Upper lobe of right lung (tissue), 1 donor: ENCODE measurements around the gene CSNK1A1L. TPM values are rescaled to one million over a fixed set of nuclear protein-coding genes. Genes with fewer than 3 reads are reported as not detected.

ENCODE experiments used
- ATAC-seq: fragments of 200-7000 bp; cut with Tn5 transposase; one replicate; pipeline ENCODE4 v1.9.1; 2020; ENCODE audit warnings: mild to moderate bottlenecking, moderate library complexity
- DNase-seq: peaks from one replicate; pipeline ENCODE4 v3.0.0-alpha.2; 2020
- H3K27ac ChIP-seq: fragments of 200-600 bp; one replicate; pipeline ENCODE4 v1.8.0; 2022
- H3K27me3 ChIP-seq: fragments of 200-600 bp; one replicate; pipeline ENCODE4 v1.8.0; 2022; ENCODE audit warnings: mild to moderate bottlenecking
- H3K36me3 ChIP-seq: fragments of 200-600 bp; one replicate; pipeline ENCODE4 v1.8.0; 2022
- H3K4me1 ChIP-seq: fragments of 200-600 bp; one replicate; pipeline ENCODE4 v1.8.0; 2022
- H3K4me3 ChIP-seq: fragments of 200-600 bp; one replicate; pipeline ENCODE4 v1.8.0; 2022; ENCODE audit warnings: mild to moderate bottlenecking
- H3K9me3 ChIP-seq: fragments of 200-600 bp; one replicate; pipeline ENCODE4 v1.8.0; 2022
- intact Hi-C: fragments of 100-400 bp; cut with DNase I; formaldehyde crosslinking; loops from one replicate; pipeline ENCODE4 v1.11.0; 2022
- total RNA-seq: library from RNA; stranded (reverse); fragmentation: NEBNext Ultra II Directional; extraction: Animal tissue kit (Norgen Biotek cat#: 25700); gene quantifications from one replicate; pipeline ENCODE4 v1.2.1, GENCODE V29; 2021
- TF ChIP-seq, protein P1 (sequence below): fragments of 200-600 bp; IDR thresholded peaks from one replicate; pipeline ENCODE4 v1.8.0; 2022; ENCODE audit warnings: antibody characterized with exemption
- donor health status: DM: no; HTN: yes; CAD: no; lungs with severe emphysema.

Gene CSNK1A1L
- total RNA-seq, 1 donor from 2014 or later, result not detected

GRCh38 chr13:37134411-37135041 is 29.1 kb upstream of the CSNK1A1L start:
- DNase-seq, result no peak
- Histone ChIP-seq H3K4me3 (no peak overlapping the region), H3K27me3 (no peaks in the 10 kb centered on the region), H3K36me3 (no peaks in the 10 kb centered on the region), H3K4me1 (no peaks in the 10 kb centered on the region), H3K27ac (no peak overlapping the region), H3K9me3 (no peaks in the 10 kb centered on the region)
- intact Hi-C loops, result no loop called here
- TF ChIP-seq, protein P1, sequence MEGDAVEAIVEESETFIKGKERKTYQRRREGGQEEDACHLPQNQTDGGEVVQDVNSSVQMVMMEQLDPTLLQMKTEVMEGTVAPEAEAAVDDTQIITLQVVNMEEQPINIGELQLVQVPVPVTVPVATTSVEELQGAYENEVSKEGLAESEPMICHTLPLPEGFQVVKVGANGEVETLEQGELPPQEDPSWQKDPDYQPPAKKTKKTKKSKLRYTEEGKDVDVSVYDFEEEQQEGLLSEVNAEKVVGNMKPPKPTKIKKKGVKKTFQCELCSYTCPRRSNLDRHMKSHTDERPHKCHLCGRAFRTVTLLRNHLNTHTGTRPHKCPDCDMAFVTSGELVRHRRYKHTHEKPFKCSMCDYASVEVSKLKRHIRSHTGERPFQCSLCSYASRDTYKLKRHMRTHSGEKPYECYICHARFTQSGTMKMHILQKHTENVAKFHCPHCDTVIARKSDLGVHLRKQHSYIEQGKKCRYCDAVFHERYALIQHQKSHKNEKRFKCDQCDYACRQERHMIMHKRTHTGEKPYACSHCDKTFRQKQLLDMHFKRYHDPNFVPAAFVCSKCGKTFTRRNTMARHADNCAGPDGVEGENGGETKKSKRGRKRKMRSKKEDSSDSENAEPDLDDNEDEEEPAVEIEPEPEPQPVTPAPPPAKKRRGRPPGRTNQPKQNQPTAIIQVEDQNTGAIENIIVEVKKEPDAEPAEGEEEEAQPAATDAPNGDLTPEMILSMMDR, result no peak
- ATAC-seq, result no peak

- intact Hi-C loops, result no loop called here
- Histone ChIP-seq H3K27ac (no peak overlapping the region), H3K36me3 (no peaks in the 10 kb centered on the region), H3K27me3 (no peaks in the 10 kb centered on the region), H3K4me3 (no peak overlapping the region), H3K4me1 (no peaks in the 10 kb centered on the region), H3K9me3 (no peaks in the 10 kb centered on the region)
- TF ChIP-seq, protein P1, result no peak
- DNase-seq (no peak), ATAC-seq (no peak)
Measured at GRCh38 chr13:37132211-37132610, 26.7 kb upstream of the CSNK1A1L start.

- intact Hi-C loops, result no loop called here
- DNase-seq (no peak), ATAC-seq (no peak)
- Histone ChIP-seq H3K27me3 (no peaks in the 10 kb centered on the region), H3K9me3 (no peaks in the 10 kb centered on the region), H3K4me1 (no peaks in the 10 kb centered on the region), H3K36me3 (no peaks in the 10 kb centered on the region), H3K27ac (no peak overlapping the region), H3K4me3 (no peak overlapping the region)
- TF ChIP-seq, protein P1, result no peak
Measured at GRCh38 chr13:37131092-37131491, 25.6 kb upstream of the CSNK1A1L start.

DNA sequence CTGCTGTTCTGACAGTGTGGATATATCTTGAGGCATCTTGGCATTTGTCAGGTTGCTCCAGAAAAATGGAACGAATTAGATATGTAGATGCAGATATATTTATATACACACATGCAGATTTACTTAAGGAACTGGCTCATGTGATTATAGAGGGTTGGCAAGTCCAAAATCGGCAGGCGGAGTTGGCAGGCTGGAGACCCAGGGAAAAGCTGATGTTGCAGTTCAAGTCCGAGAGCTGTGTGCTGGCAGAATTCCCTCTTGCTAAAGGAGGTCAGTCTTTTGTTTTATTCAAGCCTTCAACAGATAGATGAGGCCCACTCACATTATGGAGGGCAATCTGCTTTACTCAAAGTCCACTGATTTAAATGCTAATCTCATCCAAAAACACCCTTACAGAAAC is 24.4 kb upstream of the CSNK1A1L start:
- no peaks in the 10 kb centered on the region for H3K36me3 ChIP-seq
- DNase-seq (no peak), ATAC-seq (no peak)
- H3K9me3 ChIP-seq, result no peaks in the 10 kb centered on the region
- no peaks in the 10 kb centered on the region for H3K4me1 ChIP-seq
- H3K27ac ChIP-seq, result no peak overlapping the region
- no peaks in the 10 kb centered on the region for H3K27me3 ChIP-seq
- TF ChIP-seq, protein P1, result no peak
- intact Hi-C loops, result no loop called here
- H3K4me3 ChIP-seq, result no peak overlapping the region

- no peaks in the 10 kb centered on the region for H3K4me1 ChIP-seq
- DNase-seq, result no peak
- no peak overlapping the region for H3K4me3 ChIP-seq
- no peaks in the 10 kb centered on the region for H3K27me3 ChIP-seq
- peak; percentile 51 for ATAC-seq
- TF ChIP-seq, protein P1, result no peak
- H3K36me3 ChIP-seq, result no peaks in the 10 kb centered on the region
- no peaks in the 10 kb centered on the region for H3K9me3 ChIP-seq
- H3K27ac ChIP-seq, result peak overlapping the region; percentile 39
- intact Hi-C loops, result no loop called here
Measured at GRCh38 chr13:37127691-37128241, 22.3 kb upstream of the CSNK1A1L start.
